ENCODE measurements around the gene AARS2.

DNA sequence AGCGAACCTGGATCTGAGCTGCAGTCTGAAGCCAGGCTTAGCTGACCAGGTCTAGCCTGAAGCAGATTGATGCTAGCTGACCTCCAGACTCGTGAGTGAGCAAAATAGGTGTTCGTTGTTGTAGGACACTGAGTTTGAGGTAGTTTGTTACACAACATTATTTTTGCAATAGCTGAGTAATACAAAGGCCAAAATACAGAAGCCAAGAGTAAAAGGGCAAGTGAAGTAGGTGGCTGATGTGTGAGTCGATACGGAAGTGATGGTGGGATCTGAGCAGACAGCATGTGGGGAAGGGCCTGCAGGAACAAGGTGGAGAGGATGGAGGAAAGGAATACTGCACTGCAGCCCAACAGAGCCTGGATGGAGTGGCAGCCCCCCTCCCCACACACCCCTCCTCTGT, 20.8 kb upstream of the AARS2 start:
- TF ChIP-seq CTCF (IDR thresholded peaks at IDR 0.05) (no peak), POLR2A (IDR thresholded peaks at IDR 0.05) (no peak)
